PC-9 (cell line): Measurements from ENCODE around the gene SHISA4. TPM values are rescaled to one million over a fixed set of nuclear protein-coding genes. Genes with fewer than 3 reads are reported as not detected.

Experiments
- BruUV-seq: library from RNA; stranded (reverse); fragments of 400-500 nt; replicated peaks from 2 replicates; lab custom pipeline; 2021; lab: Mats Ljungman, UMichigan
- CTCF ChIA-PET: fragments of 300-600 bp; sonication (Branson Sonifier 250); formaldehyde crosslinking; loops from one replicate; lab custom pipeline; 2022; ENCODE audit warnings: antibody characterized with exemption; lab: Charles Lee
- POLR2A ChIA-PET: fragments of 300-600 bp; sonication (Branson Sonifier 250); formaldehyde crosslinking; loops from one replicate; lab custom pipeline; 2022; ENCODE audit warnings: antibody characterized with exemption; ENCODE audit not compliant: unreplicated experiment; lab: Charles Lee
- DNase-seq, 2 experiments: peaks; one replicate each; pipeline versions ENCODE4 v3.0.0 to v3.0.0-alpha.2; 2015 to 2022; ENCODE audit warnings: mixed read lengths in 1 of 2
- H2AFZ ChIP-seq: fragments of 200-600 bp; sonication (generic); 2 replicates; pipeline ENCODE4 v1.8.1; 2017; ENCODE audit warnings: antibody characterized with exemption
- H3F3A ChIP-seq: fragments of 200-600 bp; sonication (generic); 2 replicates; pipeline ENCODE4 v1.8.1; 2017; ENCODE audit warnings: antibody characterized with exemption, mild to moderate bottlenecking, low read depth; ENCODE audit not compliant: insufficient read depth
- H3K27ac ChIP-seq: fragments of 200-600 bp; sonication (generic); 2 replicates; pipeline ENCODE4 v1.6.1; 2016; ENCODE audit warnings: mixed run types
- H3K27me3 ChIP-seq: fragments of 200-600 bp; sonication (generic); 2 replicates; pipeline ENCODE4 v1.6.1; 2016; ENCODE audit warnings: low read depth, mixed run types; ENCODE audit not compliant: insufficient read depth
- H3K36me3 ChIP-seq: fragments of 200-600 bp; sonication (generic); 2 replicates; pipeline ENCODE4 v1.6.1; 2016; ENCODE audit warnings: low read depth, mixed run types
- H3K4me1 ChIP-seq: fragments of 200-600 bp; sonication (generic); replicated peaks from 2 replicates; pipeline ENCODE4 v1.6.1; 2016; ENCODE audit warnings: mixed run types; ENCODE audit not compliant: insufficient read depth
- H3K4me2 ChIP-seq: fragments of 200-600 bp; sonication (generic); 2 replicates; pipeline ENCODE4 v1.6.1; 2017; ENCODE audit warnings: mixed run types
- H3K4me3 ChIP-seq: fragments of 200-600 bp; sonication (generic); 2 replicates; pipeline ENCODE4 v1.6.1; 2016; ENCODE audit warnings: mixed run types
- H3K79me2 ChIP-seq: fragments of 200-600 bp; sonication (generic); 2 replicates; pipeline ENCODE4 v1.6.1; 2017; ENCODE audit warnings: low read depth, mixed run types
- H3K9me2 ChIP-seq: fragments of 200-600 bp; sonication (generic); 2 replicates; pipeline ENCODE4 v1.8.1; 2017; ENCODE audit warnings: mild to moderate bottlenecking; ENCODE audit not compliant: insufficient read depth
- H3K9me3 ChIP-seq: fragments of 200-600 bp; sonication (generic); 2 replicates; pipeline ENCODE4 v1.8.1; 2016; ENCODE audit warnings: low read depth; ENCODE audit not compliant: insufficient read depth
- H4K20me1 ChIP-seq: fragments of 200-600 bp; sonication (generic); 2 replicates; pipeline ENCODE4 v1.8.1; 2017; ENCODE audit not compliant: insufficient read depth
- CTCF ChIP-seq: fragments of 200-600 bp; sonication (generic); conservative IDR thresholded peaks from 2 replicates; pipeline ENCODE4 v1.6.1; 2017; ENCODE audit warnings: mixed run types, antibody characterized with exemption, mild to moderate bottlenecking, moderate library complexity
- EZH2 ChIP-seq: fragments of 200-600 bp; sonication (generic); IDR thresholded peaks from 2 replicates; pipeline ENCODE4 v1.8.0; 2017; ENCODE audit warnings: antibody characterized with exemption, low read depth
- intact Hi-C: fragments of 100-400 bp; cut with micrococcal nuclease; formaldehyde crosslinking; loops from one replicate; pipeline ENCODE4 v1.10.0; 2022; ENCODE audit not compliant: unreplicated experiment
- total RNA-seq: library from RNA; stranded (reverse); gene quantifications from 2 replicates; pipeline ENCODE4 v1.2.3, GENCODE V29; 2021

SHISA4 gene
- total RNA-seq, 1 experiment from 2014 or later = 22.4 TPM

GRCh38 chr1:201905234-201905890 lies 16.7 kb downstream of the SHISA4 start:
- no peak overlapping the region for H2AFZ ChIP-seq
- intact Hi-C loops = no loop called here
- TF ChIP-seq EZH2 (no peak), CTCF (no peak)
- H3K79me2 ChIP-seq = no peaks in the 10 kb centered on the region
- no peaks in the 10 kb centered on the region for H4K20me1 ChIP-seq
- DNase-seq = no peak
- no peak overlapping the region for H3K27ac ChIP-seq
- ChIA-PET POLR2A (interaction anchor here (0.7 kb wide), 1 partner anchor 255 kb away, joined by 4 read pairs; no protein-coding TSS in a partner anchor), CTCF (no interaction called here)
- H3F3A ChIP-seq = no peaks in the 10 kb centered on the region
- no TSS peak for BruUV-seq
- H3K27me3 ChIP-seq = no peaks in the 10 kb centered on the region
- H3K4me3 ChIP-seq = no peak overlapping the region
- no peaks in the 10 kb centered on the region for H3K4me1 ChIP-seq
- H3K9me2 ChIP-seq = no peaks in the 10 kb centered on the region
- H3K4me2 ChIP-seq = no peak overlapping the region
- no peaks in the 10 kb centered on the region for H3K9me3 ChIP-seq
- H3K36me3 ChIP-seq = no peaks in the 10 kb centered on the region

GRCh38 chr1:201906336-201906735 lies 17.6 kb downstream of the SHISA4 start:
- no peak overlapping the region for H2AFZ ChIP-seq
- DNase-seq = no peak
- POLR2A ChIA-PET = no interaction called here
- no peaks in the 10 kb centered on the region for H3F3A ChIP-seq
- no peaks in the 10 kb centered on the region for H3K9me2 ChIP-seq
- no peak overlapping the region for H3K4me2 ChIP-seq
- H3K36me3 ChIP-seq = no peaks in the 10 kb centered on the region
- intact Hi-C loops = no loop called here
- no peaks in the 10 kb centered on the region for H3K79me2 ChIP-seq
- H4K20me1 ChIP-seq = no peaks in the 10 kb centered on the region
- H3K4me1 ChIP-seq = no peaks in the 10 kb centered on the region
- TF ChIP-seq CTCF (no peak), EZH2 (no peak)
- H3K27ac ChIP-seq = no peak overlapping the region
- CTCF ChIA-PET = interaction anchor here (0.5 kb wide), 1 partner anchor 1746 kb away, joined by 3 read pairs; no protein-coding TSS in a partner anchor
- H3K9me3 ChIP-seq = no peaks in the 10 kb centered on the region
- H3K27me3 ChIP-seq = no peaks in the 10 kb centered on the region
- H3K4me3 ChIP-seq = no peak overlapping the region
- BruUV-seq = no TSS peak

- Histone ChIP-seq H3K36me3 (no peaks in the 10 kb centered on the region), H3F3A (no peaks in the 10 kb centered on the region), H3K79me2 (no peaks in the 10 kb centered on the region), H3K4me3 (no peak overlapping the region), H3K27ac (no peak overlapping the region), H3K4me2 (no peak overlapping the region), H3K4me1 (peaks cover under 1% of the 10 kb centered on the region; the same call in 1 of the 2 replicates), H2AFZ (no peak overlapping the region), H3K9me3 (no peaks in the 10 kb centered on the region), H3K9me2 (no peaks in the 10 kb centered on the region), H3K27me3 (no peaks in the 10 kb centered on the region), H4K20me1 (no peaks in the 10 kb centered on the region)
- intact Hi-C loops = no loop called here
- CTCF ChIA-PET = no interaction called here
- no peak for DNase-seq
- TF ChIP-seq EZH2 (no peak), CTCF (no peak)
- POLR2A ChIA-PET = no interaction called here
- BruUV-seq = no TSS peak
Measured at GRCh38 chr1:201907621-201908020, 18.9 kb downstream of the SHISA4 start.
